PC-3 (cell line): ENCODE measurements around the gene AGAP1. TPM values are rescaled to one million over a fixed set of nuclear protein-coding genes. Genes with fewer than 3 reads are reported as not detected.

ENCODE experiments used
- ATAC-seq: fragments of 200-7000 bp; cut with Tn5 transposase; 2 replicates; pipeline ENCODE4 v1.9.1; 2020; ENCODE audit warnings: mild to moderate bottlenecking, moderate library complexity
- BruUV-seq: library from RNA; stranded (reverse); fragments of 400-500 nt; replicated peaks from 2 replicates; lab custom pipeline; 2021; lab: Mats Ljungman, UMichigan
- CTCF ChIA-PET: fragments of 300-600 bp; sonication (Branson Sonifier 250); formaldehyde crosslinking; loops from one replicate; lab custom pipeline; 2022; ENCODE audit warnings: antibody characterized with exemption; lab: Charles Lee
- POLR2A ChIA-PET: fragments of 300-600 bp; sonication (Branson Sonifier 250); formaldehyde crosslinking; loops from one replicate; lab custom pipeline; 2022; ENCODE audit warnings: antibody characterized with exemption; ENCODE audit not compliant: unreplicated experiment; lab: Charles Lee
- DNase-seq: peaks from one replicate; pipeline ENCODE4 v3.0.0-alpha.2; 2015
- H2AFZ ChIP-seq: fragments of 300-600 bp; sonication (generic); 2 replicates; pipeline ENCODE4 v1.6.0; 2016; ENCODE audit warnings: antibody characterized with exemption, low read length
- H3F3A ChIP-seq: fragments of 300-600 bp; sonication (generic); one replicate; pipeline ENCODE4 v1.6.0; 2017; ENCODE audit warnings: antibody characterized with exemption, low read length, control low read depth, mild to moderate bottlenecking; ENCODE audit not compliant: unreplicated experiment
- H3K27ac ChIP-seq: fragments of 300-600 bp; sonication (generic); 2 replicates; pipeline ENCODE4 v1.5.1; 2016; ENCODE audit warnings: mild to moderate bottlenecking, low read length
- H3K27me3 ChIP-seq: fragments of 300-600 bp; sonication (generic); 2 replicates; pipeline ENCODE4 v1.6.1; 2016; ENCODE audit warnings: low read length, mixed read lengths
- H3K36me3 ChIP-seq: fragments of 300-600 bp; sonication (generic); 2 replicates; pipeline ENCODE4 v1.6.1; 2016; ENCODE audit warnings: low read depth, mixed run types, low read length, mixed read lengths
- H3K4me1 ChIP-seq: fragments of 300-600 bp; sonication (generic); 2 replicates; pipeline ENCODE4 v1.5.1; 2016; ENCODE audit warnings: low read length; ENCODE audit not compliant: insufficient read depth
- H3K4me2 ChIP-seq: fragments of 300-600 bp; sonication (generic); 2 replicates; pipeline ENCODE4 v1.6.0; 2016; ENCODE audit warnings: low read length
- H3K4me3 ChIP-seq: fragments of 300-600 bp; sonication (generic); 2 replicates; pipeline ENCODE4 v1.5.1; 2016; ENCODE audit warnings: mild to moderate bottlenecking, low read length, mixed read lengths
- H3K79me2 ChIP-seq: fragments of 300-600 bp; sonication (generic); 2 replicates; pipeline ENCODE4 v1.6.1; 2017; ENCODE audit warnings: low read length, mixed read lengths
- H3K9ac ChIP-seq: fragments of 300-600 bp; sonication (generic); 2 replicates; pipeline ENCODE4 v1.6.0; 2016; ENCODE audit warnings: mild to moderate bottlenecking, low read length
- H3K9me2 ChIP-seq: fragments of 300-600 bp; sonication (generic); replicated peaks from 2 replicates; pipeline ENCODE4 v1.6.1; 2016; ENCODE audit warnings: mixed run types, low read length, mixed read lengths
- H3K9me3 ChIP-seq: fragments of 300-600 bp; sonication (generic); 2 replicates; pipeline ENCODE4 v1.6.1; 2016; ENCODE audit warnings: low read length, mixed read lengths
- H4K20me1 ChIP-seq: fragments of 300-600 bp; sonication (generic); 2 replicates; pipeline ENCODE4 v1.6.1; 2016; ENCODE audit warnings: low read length, mixed read lengths
- EZH2 ChIP-seq: fragments of 300-600 bp; sonication (generic); IDR thresholded peaks from one replicate; pipeline ENCODE4 v1.6.1; 2017; ENCODE audit warnings: antibody characterized with exemption, mild to moderate bottlenecking, low read length; ENCODE audit not compliant: unreplicated experiment
- EZH2phosphoT487 ChIP-seq: fragments of 300-600 bp; sonication (generic); IDR thresholded peaks from 2 replicates; pipeline ENCODE4 v1.6.1; 2018; ENCODE audit warnings: mild to moderate bottlenecking, antibody characterized with exemption, low read length, borderline replicate concordance
- intact Hi-C: fragments of 100-400 bp; cut with micrococcal nuclease; formaldehyde crosslinking; loops from 2 replicates; pipeline ENCODE4 v1.9.0; 2023
- total RNA-seq: library from RNA; depleted of rRNA; stranded (reverse); fragments of >200 nt; gene quantifications from 2 replicates; pipeline ENCODE4 v1.2.3, GENCODE V29; 2014
- TF ChIP-seq, protein P1 (sequence below): fragments of 300-600 bp; sonication (generic); conservative IDR thresholded peaks from 2 replicates; pipeline ENCODE4 v1.5.1; 2017; ENCODE audit warnings: antibody characterized with exemption, low read depth, mild to moderate bottlenecking, low read length

AGAP1 gene
- total RNA-seq, 1 experiment from 2014 or later = 31.0 TPM

DNA sequence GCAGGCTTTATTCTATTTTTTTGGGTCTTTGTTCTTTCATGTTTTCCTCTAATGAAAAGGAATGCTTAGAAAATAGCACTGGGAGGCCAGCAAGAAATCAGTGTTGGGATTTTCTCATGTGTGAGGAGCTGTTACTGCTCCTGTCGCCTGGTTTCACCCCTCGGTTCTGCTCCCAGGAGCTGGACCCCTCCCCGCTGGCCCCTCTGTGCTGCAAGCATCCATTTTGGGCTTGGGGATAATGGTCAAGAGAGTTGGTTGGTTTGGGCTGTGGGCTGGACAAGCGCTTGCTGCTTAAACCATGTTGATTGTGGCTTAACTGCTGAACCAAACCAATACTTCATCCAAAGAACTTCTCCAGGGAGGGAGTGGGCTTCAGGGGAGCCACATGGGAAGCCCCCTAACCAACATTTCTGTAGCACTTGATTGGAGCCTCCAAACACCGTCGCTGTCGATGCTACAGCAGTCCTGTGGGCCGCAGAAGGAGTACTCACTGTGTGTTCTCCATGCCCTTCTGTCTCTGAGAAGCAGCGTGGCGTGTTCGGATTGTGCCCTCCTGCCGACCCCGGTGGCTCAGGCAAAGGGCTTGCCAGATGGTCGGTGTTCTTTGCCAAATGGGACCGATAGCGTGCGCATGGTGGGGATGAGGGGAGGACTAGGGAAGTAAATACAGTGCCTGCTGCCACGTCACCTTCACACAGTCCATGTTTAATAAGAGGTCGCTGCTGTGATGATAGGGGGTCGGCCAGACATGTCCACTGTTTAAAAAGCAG lies 40.0 kb downstream of the AGAP1 start:
- no peaks in the 10 kb centered on the region for H3K36me3 ChIP-seq
- no peaks in the 10 kb centered on the region for H3K9me3 ChIP-seq
- DNase-seq = no peak
- peaks cover 39% of the 10 kb centered on the region; the same call in 1 of the 2 replicates for H4K20me1 ChIP-seq
- ATAC-seq = no peak
- peaks cover 97% of the 10 kb centered on the region for H3K79me2 ChIP-seq
- no peaks in the 10 kb centered on the region for H3F3A ChIP-seq
- no TSS peak for BruUV-seq
- intact Hi-C loops = no loop called here
- TF ChIP-seq EZH2phosphoT487 (no peak), EZH2 (no peak)
- TF ChIP-seq, protein P1, sequence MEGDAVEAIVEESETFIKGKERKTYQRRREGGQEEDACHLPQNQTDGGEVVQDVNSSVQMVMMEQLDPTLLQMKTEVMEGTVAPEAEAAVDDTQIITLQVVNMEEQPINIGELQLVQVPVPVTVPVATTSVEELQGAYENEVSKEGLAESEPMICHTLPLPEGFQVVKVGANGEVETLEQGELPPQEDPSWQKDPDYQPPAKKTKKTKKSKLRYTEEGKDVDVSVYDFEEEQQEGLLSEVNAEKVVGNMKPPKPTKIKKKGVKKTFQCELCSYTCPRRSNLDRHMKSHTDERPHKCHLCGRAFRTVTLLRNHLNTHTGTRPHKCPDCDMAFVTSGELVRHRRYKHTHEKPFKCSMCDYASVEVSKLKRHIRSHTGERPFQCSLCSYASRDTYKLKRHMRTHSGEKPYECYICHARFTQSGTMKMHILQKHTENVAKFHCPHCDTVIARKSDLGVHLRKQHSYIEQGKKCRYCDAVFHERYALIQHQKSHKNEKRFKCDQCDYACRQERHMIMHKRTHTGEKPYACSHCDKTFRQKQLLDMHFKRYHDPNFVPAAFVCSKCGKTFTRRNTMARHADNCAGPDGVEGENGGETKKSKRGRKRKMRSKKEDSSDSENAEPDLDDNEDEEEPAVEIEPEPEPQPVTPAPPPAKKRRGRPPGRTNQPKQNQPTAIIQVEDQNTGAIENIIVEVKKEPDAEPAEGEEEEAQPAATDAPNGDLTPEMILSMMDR = no peak
- H3K4me1 ChIP-seq = no peaks in the 10 kb centered on the region
- ChIA-PET POLR2A (no interaction called here), CTCF (no interaction called here)
- H3K9ac ChIP-seq = no peak overlapping the region
- no peaks in the 10 kb centered on the region for H3K27me3 ChIP-seq
- H3K9me2 ChIP-seq = no peaks in the 10 kb centered on the region
- no peak overlapping the region for H2AFZ ChIP-seq
- H3K4me3 ChIP-seq = no peak overlapping the region
- no peak overlapping the region for H3K27ac ChIP-seq
- H3K4me2 ChIP-seq = no peak overlapping the region

DNA sequence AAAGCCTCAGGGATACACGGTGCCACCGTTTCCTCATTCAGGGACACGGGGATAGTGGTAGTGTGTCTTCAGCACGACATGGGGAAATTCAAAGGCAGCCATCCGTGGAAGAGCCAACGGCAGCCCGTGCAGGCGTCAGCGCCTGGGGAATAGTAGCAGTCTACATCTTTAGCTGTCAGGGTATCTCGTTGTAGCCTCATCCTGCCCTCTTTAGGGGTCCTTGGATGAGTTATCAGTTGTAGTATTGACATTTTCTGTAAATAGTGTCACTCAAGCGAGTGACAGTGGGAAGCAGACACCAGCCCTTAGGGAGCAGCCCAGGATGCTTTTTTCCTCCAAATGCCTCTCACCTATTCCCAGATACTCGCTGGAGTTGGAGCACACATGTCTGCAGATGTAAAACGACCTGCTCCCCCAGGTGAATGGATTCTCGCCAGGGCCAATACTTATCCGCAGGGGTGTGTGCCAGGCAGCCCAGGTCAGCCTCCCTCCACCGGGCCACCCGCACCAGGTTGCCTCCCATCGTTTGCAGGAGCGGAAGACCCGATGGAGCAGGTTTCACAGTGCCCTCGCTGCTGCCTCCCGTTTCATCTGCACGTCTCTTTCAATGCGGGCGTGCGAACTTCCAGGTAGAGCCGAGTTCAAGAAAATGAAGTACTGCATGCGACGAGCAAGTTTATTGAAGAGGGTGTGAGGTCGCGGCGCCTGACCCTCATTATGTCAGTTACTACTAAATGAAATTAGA lies 41.0 kb downstream of the AGAP1 start:
- H3K9ac ChIP-seq = no peak overlapping the region
- no peaks in the 10 kb centered on the region for H3K27me3 ChIP-seq
- H3K79me2 ChIP-seq = peaks cover 97% of the 10 kb centered on the region
- ChIA-PET POLR2A (no interaction called here), CTCF (no interaction called here)
- no peaks in the 10 kb centered on the region for H3K9me3 ChIP-seq
- no peak overlapping the region for H3K27ac ChIP-seq
- no peak for DNase-seq
- no peaks in the 10 kb centered on the region for H3K36me3 ChIP-seq
- BruUV-seq = no TSS peak
- no peaks in the 10 kb centered on the region for H3F3A ChIP-seq
- intact Hi-C loops = no loop called here
- TF ChIP-seq EZH2 (no peak), EZH2phosphoT487 (no peak)
- TF ChIP-seq, protein P1 = no peak
- H3K4me3 ChIP-seq = no peak overlapping the region
- H3K4me2 ChIP-seq = no peak overlapping the region
- H2AFZ ChIP-seq = no peak overlapping the region
- ATAC-seq = no peak
- no peaks in the 10 kb centered on the region for H3K4me1 ChIP-seq
- H4K20me1 ChIP-seq = peaks cover 35% of the 10 kb centered on the region; the same call in 1 of the 2 replicates
- no peaks in the 10 kb centered on the region for H3K9me2 ChIP-seq
